IMR-90 (cell line): ENCODE data around the gene CLEC2D. TPM values are rescaled to one million over a fixed set of nuclear protein-coding genes. Genes with fewer than 3 reads are reported as not detected.

Experiments
- ATAC-seq: fragments of 200-7000 bp; cut with Tn5 transposase; 2 replicates; pipeline ENCODE4 v1.9.1; 2020; ENCODE audit warnings: low read depth, mild to moderate bottlenecking, moderate library complexity
- BruUV-seq: library from RNA; stranded (reverse); fragments of 400-500 nt; replicated peaks from 2 replicates; lab custom pipeline; 2021; lab: Mats Ljungman, UMichigan
- CTCF ChIA-PET: fragments of 300-600 bp; formaldehyde crosslinking; extraction: SDS; loops from one replicate; lab custom pipeline; 2021; ENCODE audit warnings: antibody characterized with exemption; lab: Yijun Ruan, JAX
- POLR2A ChIA-PET: fragments of 300-600 bp; sonication (Branson Sonifier 250); formaldehyde crosslinking; loops from one replicate; lab custom pipeline; 2022; ENCODE audit warnings: antibody characterized with exemption; ENCODE audit not compliant: unreplicated experiment; lab: Charles Lee
- DNase-seq: peaks from one replicate; pipeline ENCODE4 v3.0.0; 2013
- H2AFZ ChIP-seq: replicated peaks from 2 replicates; pipeline ENCODE3; 2013; ENCODE audit warnings: low read length, mild to moderate bottlenecking; ENCODE audit not compliant: poor library complexity
- H2AK5ac ChIP-seq: 2 replicates; pipeline ENCODE4 v1.6.1; 2013; ENCODE audit warnings: low read depth, low read length, inconsistent platforms
- H2AK9ac ChIP-seq: replicated peaks from 2 replicates; pipeline ENCODE3; 2013; ENCODE audit warnings: mild to moderate bottlenecking, low read depth, low read length, moderate library complexity; ENCODE audit not compliant: poor library complexity
- H2BK120ac ChIP-seq: 2 replicates; pipeline ENCODE4 v1.6.1; 2013; ENCODE audit warnings: low read depth, low read length, inconsistent platforms
- H2BK15ac ChIP-seq: 3 replicates; pipeline ENCODE4 v1.6.1; 2013; ENCODE audit warnings: low read depth, low read length, inconsistent platforms
- H2BK20ac ChIP-seq: 2 replicates; pipeline ENCODE4 v1.6.1; 2013; ENCODE audit warnings: low read depth, mild to moderate bottlenecking, inconsistent platforms, low read length, moderate library complexity
- H2BK5ac ChIP-seq: 2 replicates; pipeline ENCODE4 v1.6.1; 2013; ENCODE audit warnings: mild to moderate bottlenecking, low read depth, low read length, inconsistent platforms; ENCODE audit not compliant: poor library complexity, severe bottlenecking
- H3K14ac ChIP-seq: replicated peaks from 2 replicates; pipeline ENCODE4 v1.6.1; 2013; ENCODE audit warnings: low read depth, low read length, inconsistent platforms
- H3K18ac ChIP-seq: 2 replicates; pipeline ENCODE4 v1.6.1; 2013; ENCODE audit warnings: low read depth, low read length, control low read depth
- H3K23ac ChIP-seq: 2 replicates; pipeline ENCODE4 v1.6.1; 2013; ENCODE audit warnings: low read depth, low read length, inconsistent platforms
- H3K27ac ChIP-seq: 2 replicates; pipeline ENCODE4 v1.5.1; 2013; ENCODE audit warnings: mild to moderate bottlenecking, control low read depth, low read length; ENCODE audit not compliant: insufficient read depth
- H3K27me3 ChIP-seq: 2 replicates; pipeline ENCODE4 v1.6.1; 2013; ENCODE audit warnings: low read length; ENCODE audit not compliant: control insufficient read depth, insufficient read depth
- H3K36me3 ChIP-seq: 2 replicates; pipeline ENCODE4 v1.6.1; 2013; ENCODE audit warnings: low read length, mixed read lengths; ENCODE audit not compliant: control insufficient read depth, insufficient read depth
- H3K4ac ChIP-seq: 2 replicates; pipeline ENCODE4 v1.6.1; 2013; ENCODE audit warnings: low read depth, low read length, inconsistent platforms
- H3K4me1 ChIP-seq: 2 replicates; pipeline ENCODE4 v1.6.1; 2013; ENCODE audit warnings: low read length, mixed read lengths; ENCODE audit not compliant: control insufficient read depth, insufficient read depth
- H3K4me2 ChIP-seq: 2 replicates; pipeline ENCODE4 v1.6.1; 2013; ENCODE audit warnings: low read depth, mild to moderate bottlenecking, control low read depth, low read length, moderate library complexity
- H3K4me3 ChIP-seq: 2 replicates; pipeline ENCODE4 v1.5.1; 2013; ENCODE audit warnings: low read depth, mild to moderate bottlenecking, control low read depth, low read length, moderate library complexity; ENCODE audit not compliant: insufficient read depth
- H3K56ac ChIP-seq: 2 replicates; pipeline ENCODE4 v1.6.1; 2013; ENCODE audit warnings: low read length, inconsistent platforms; ENCODE audit not compliant: insufficient read depth; ENCODE audit errors: extremely low read depth
- H3K79me1 ChIP-seq, 2 experiments: 2 replicates each; pipeline ENCODE4 v1.6.1; 2013; ENCODE audit warnings: low read length in 2 of 2, inconsistent platforms in 1 of 2, low read depth in 1 of 2
- H3K9ac ChIP-seq: 2 replicates; pipeline ENCODE4 v1.6.1; 2013; ENCODE audit warnings: low read depth, low read length, control low read depth
- H3K9me1 ChIP-seq: 2 replicates; pipeline ENCODE4 v1.6.1; 2013; ENCODE audit warnings: low read length, inconsistent platforms; ENCODE audit not compliant: insufficient read depth
- H3K9me3 ChIP-seq: 2 replicates; pipeline ENCODE4 v1.6.1; 2013; ENCODE audit warnings: low read length; ENCODE audit not compliant: control insufficient read depth, insufficient read depth
- H4K20me1 ChIP-seq: 2 replicates; pipeline ENCODE4 v1.6.1; 2013; ENCODE audit warnings: low read length, inconsistent platforms; ENCODE audit not compliant: insufficient read depth
- H4K5ac ChIP-seq: 2 replicates; pipeline ENCODE4 v1.6.1; 2013; ENCODE audit warnings: mild to moderate bottlenecking, low read depth, low read length, control low read depth
- H4K8ac ChIP-seq, 2 experiments: 2 replicates each; pipeline ENCODE4 v1.6.1; 2013; ENCODE audit warnings: low read depth in 2 of 2, low read length in 2 of 2, control low read depth in 1 of 2, inconsistent platforms in 1 of 2
- H4K91ac ChIP-seq: 2 replicates; pipeline ENCODE4 v1.6.1; 2013; ENCODE audit warnings: low read depth, low read length, inconsistent platforms; ENCODE audit not compliant: insufficient read depth
- BHLHE40 ChIP-seq: fragments of 150-350 bp; IDR thresholded peaks from 2 replicates; pipeline ENCODE4 v1.6.1; 2016; ENCODE audit warnings: mild to moderate bottlenecking, low read depth, low read length
- CHD1 ChIP-seq: IDR thresholded peaks from 2 replicates; pipeline ENCODE4 v1.6.1; 2012; ENCODE audit warnings: low read depth, low read length, improper control_type of control experiment
- FOS ChIP-seq: fragments of 150-350 bp; IDR thresholded peaks from 2 replicates; pipeline ENCODE4 v1.6.1; 2016; ENCODE audit warnings: low read depth, low read length
- MAFK ChIP-seq: IDR thresholded peaks from 2 replicates; pipeline ENCODE4 v1.6.1; 2012; ENCODE audit warnings: low read depth, low read length, improper control_type of control experiment
- MAZ ChIP-seq: IDR thresholded peaks from 2 replicates; pipeline ENCODE4 v1.6.1; 2012; ENCODE audit warnings: low read depth, mild to moderate bottlenecking, low read length, improper control_type of control experiment, moderate library complexity, borderline replicate concordance
- POLR2A ChIP-seq: IDR thresholded peaks from 2 replicates; pipeline ENCODE4 v1.6.1; 2012; ENCODE audit warnings: mild to moderate bottlenecking, low read depth, low read length
- WGBS, 2 experiments: methylation state at CpG; one replicate each; pipeline versions ENCODE4 v1.1.5 to v1.1.7; 2013; ENCODE audit warnings: missing lambda C conversion rate in 2 of 2; ENCODE audit not compliant: insufficient read length in 1 of 2; ENCODE audit errors: extremely low coverage in 2 of 2; 5-methylcytosine and 5-hydroxymethylcytosine counted together
- dilution Hi-C: fragments of 300-500 bp; cut with HindIII; formaldehyde crosslinking; loops from one replicate; pipeline ENCODE4 v1.14.3; 2018; ENCODE audit warnings: low sequenced_read_pairs; ENCODE audit not compliant: unreplicated experiment
- in situ Hi-C: fragments of 300-500 bp; cut with MboI; formaldehyde crosslinking; loops from 3 replicates; pipeline ENCODE4 v1.14.3; 2019; ENCODE audit warnings: low sequenced_read_pairs, inconsistent platforms, mixed read lengths
- intact Hi-C: fragments of 100-400 bp; cut with micrococcal nuclease; formaldehyde crosslinking; loops from 2 replicates; pipeline ENCODE4 v1.10.0; 2022
- polyA plus RNA-seq, 3 experiments: library from polyadenylated mRNA; depleted of rRNA; stranded (reverse); fragments of >200 nt; gene quantifications; 2 replicates each; pipeline ENCODE4 v1.2.3, GENCODE V29; 2012; ENCODE audit warnings: low replicate concordance in 1 of 3
- total RNA-seq: library from RNA; depleted of rRNA; stranded (reverse); fragments of >200 nt; gene quantifications from 2 replicates; pipeline ENCODE4 v1.2.3, GENCODE V29; 2012
- TF ChIP-seq, protein P1 (sequence below): fragments of 150-350 bp; IDR thresholded peaks from 2 replicates; pipeline ENCODE4 v1.6.1; 2016; ENCODE audit warnings: low read depth, mild to moderate bottlenecking, low read length, moderate library complexity, borderline replicate concordance
- TF ChIP-seq, protein P2 (sequence below): conservative IDR thresholded peaks from 2 replicates; pipeline ENCODE4 v1.5.1; 2012; ENCODE audit warnings: mild to moderate bottlenecking, low read depth, low read length, improper control_type of control experiment

Gene CLEC2D
- total and polyA plus RNA-seq, 2 of the 4 experiments (the other 2 are of a cell fraction) = 0.72 to 1.2 TPM

DNA sequence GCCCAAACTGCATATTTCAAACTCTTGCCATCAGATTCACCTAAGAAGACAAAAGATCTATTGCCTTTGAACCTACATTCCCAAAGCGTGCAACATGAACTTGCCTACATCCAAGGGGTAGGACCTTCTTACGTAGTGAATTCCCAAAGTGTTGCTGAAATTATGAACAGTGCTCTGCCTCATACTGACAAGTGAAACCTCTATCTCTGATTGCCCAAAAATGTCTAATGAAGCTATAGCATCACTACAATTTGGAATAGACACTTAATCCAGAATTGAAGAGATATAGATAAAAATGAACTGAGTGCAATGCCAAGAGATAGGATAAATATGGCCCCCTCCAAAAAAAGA is 31.1 kb downstream of the CLEC2D start:
- H2BK15ac ChIP-seq = no peak overlapping the region
- no TSS peak for BruUV-seq
- H3K9me1 ChIP-seq = no peaks in the 10 kb centered on the region
- no peak overlapping the region for H2AK5ac ChIP-seq
- H3K4me1 ChIP-seq = peaks cover 1% of the 10 kb centered on the region; the same call in 1 of the 2 replicates
- H3K27me3 ChIP-seq = no peaks in the 10 kb centered on the region
- H4K8ac ChIP-seq = no peak overlapping the region
- no peak overlapping the region for H3K4ac ChIP-seq
- H2BK120ac ChIP-seq = no peak overlapping the region
- H3K27ac ChIP-seq = no peak overlapping the region
- H3K14ac ChIP-seq = no peak overlapping the region
- H2BK5ac ChIP-seq = no peak overlapping the region
- no peaks in the 10 kb centered on the region for H4K20me1 ChIP-seq
- no peak overlapping the region for H2AFZ ChIP-seq
- no peak overlapping the region for H2BK20ac ChIP-seq
- H3K56ac ChIP-seq = no peak overlapping the region
- TF ChIP-seq, protein P1, sequence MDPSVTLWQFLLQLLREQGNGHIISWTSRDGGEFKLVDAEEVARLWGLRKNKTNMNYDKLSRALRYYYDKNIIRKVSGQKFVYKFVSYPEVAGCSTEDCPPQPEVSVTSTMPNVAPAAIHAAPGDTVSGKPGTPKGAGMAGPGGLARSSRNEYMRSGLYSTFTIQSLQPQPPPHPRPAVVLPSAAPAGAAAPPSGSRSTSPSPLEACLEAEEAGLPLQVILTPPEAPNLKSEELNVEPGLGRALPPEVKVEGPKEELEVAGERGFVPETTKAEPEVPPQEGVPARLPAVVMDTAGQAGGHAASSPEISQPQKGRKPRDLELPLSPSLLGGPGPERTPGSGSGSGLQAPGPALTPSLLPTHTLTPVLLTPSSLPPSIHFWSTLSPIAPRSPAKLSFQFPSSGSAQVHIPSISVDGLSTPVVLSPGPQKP = no peak
- TF ChIP-seq FOS = no peak
- no peak for TF ChIP-seq MAZ
- no peak for TF ChIP-seq POLR2A
- no peak for TF ChIP-seq BHLHE40
- TF ChIP-seq MAFK = no peak
- TF ChIP-seq, protein P2, sequence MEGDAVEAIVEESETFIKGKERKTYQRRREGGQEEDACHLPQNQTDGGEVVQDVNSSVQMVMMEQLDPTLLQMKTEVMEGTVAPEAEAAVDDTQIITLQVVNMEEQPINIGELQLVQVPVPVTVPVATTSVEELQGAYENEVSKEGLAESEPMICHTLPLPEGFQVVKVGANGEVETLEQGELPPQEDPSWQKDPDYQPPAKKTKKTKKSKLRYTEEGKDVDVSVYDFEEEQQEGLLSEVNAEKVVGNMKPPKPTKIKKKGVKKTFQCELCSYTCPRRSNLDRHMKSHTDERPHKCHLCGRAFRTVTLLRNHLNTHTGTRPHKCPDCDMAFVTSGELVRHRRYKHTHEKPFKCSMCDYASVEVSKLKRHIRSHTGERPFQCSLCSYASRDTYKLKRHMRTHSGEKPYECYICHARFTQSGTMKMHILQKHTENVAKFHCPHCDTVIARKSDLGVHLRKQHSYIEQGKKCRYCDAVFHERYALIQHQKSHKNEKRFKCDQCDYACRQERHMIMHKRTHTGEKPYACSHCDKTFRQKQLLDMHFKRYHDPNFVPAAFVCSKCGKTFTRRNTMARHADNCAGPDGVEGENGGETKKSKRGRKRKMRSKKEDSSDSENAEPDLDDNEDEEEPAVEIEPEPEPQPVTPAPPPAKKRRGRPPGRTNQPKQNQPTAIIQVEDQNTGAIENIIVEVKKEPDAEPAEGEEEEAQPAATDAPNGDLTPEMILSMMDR = no peak
- no peak for TF ChIP-seq CHD1
- no peaks in the 10 kb centered on the region for H3K79me1 ChIP-seq
- no peak overlapping the region for H4K91ac ChIP-seq
- H3K9ac ChIP-seq = no peak overlapping the region
- no peaks in the 10 kb centered on the region for H3K9me3 ChIP-seq
- POLR2A ChIA-PET = no interaction called here
- H3K36me3 ChIP-seq = no peaks in the 10 kb centered on the region
- no peak overlapping the region for H3K23ac ChIP-seq
- ATAC-seq = no peak
- H4K5ac ChIP-seq = no peak overlapping the region
- no peak for DNase-seq
- H3K4me3 ChIP-seq = no peak overlapping the region
- intact Hi-C loops (no loop called here), in situ Hi-C loops (loop anchor here (25.0 kb wide), 1 partner anchor 363 kb away; no protein-coding TSS in a partner anchor), dilution Hi-C loops (loop anchor here (10.0 kb wide), 1 partner anchor 66 kb away; no protein-coding TSS in a partner anchor)
- H2AK9ac ChIP-seq = no peak overlapping the region
- CTCF ChIA-PET = interaction anchor here (1.6 kb wide), 1 partner anchor 66 kb away, joined by 7 read pairs; no protein-coding TSS in a partner anchor
- no peak overlapping the region for H3K18ac ChIP-seq
- WGBS, 2 experiments = no CpG with 5 or more reads among the region's 2 CpGs
- no peak overlapping the region for H3K4me2 ChIP-seq
